Kidney epithelial cell (primary cell): ENCODE measurements around the gene BGLAP. TPM values are rescaled to one million over a fixed set of nuclear protein-coding genes. Genes with fewer than 3 reads are reported as not detected.

Source experiments
- DNase-seq: peaks from one replicate; pipeline ENCODE4 v3.0.0-alpha.2; 2010; ENCODE audit warnings: low read depth
- H3K27me3 ChIP-seq: 2 replicates; pipeline ENCODE4 v1.6.0; 2011; ENCODE audit warnings: low read length; ENCODE audit not compliant: control insufficient read depth, insufficient read depth
- H3K36me3 ChIP-seq: 2 replicates; pipeline ENCODE4 v1.5.1; 2011; ENCODE audit warnings: low read length; ENCODE audit not compliant: control insufficient read depth, insufficient read depth
- H3K4me3 ChIP-seq: 2 replicates; pipeline ENCODE4 v1.5.1; 2011; ENCODE audit warnings: low read depth, mild to moderate bottlenecking, control low read depth, low read length
- total RNA-seq: library from RNA; depleted of rRNA; stranded (reverse); fragments of >200 nt; gene quantifications from 2 replicates; pipeline ENCODE4 v1.2.3, GENCODE V29; 2015
- TF ChIP-seq, protein P1 (sequence below): IDR thresholded peaks from 2 replicates; pipeline ENCODE4 v1.5.1; 2011; ENCODE audit warnings: mild to moderate bottlenecking, moderate library complexity, low read length, control low read depth, inconsistent platforms; ENCODE audit not compliant: insufficient read depth, poor library complexity, severe bottlenecking

Gene BGLAP
- total RNA-seq, 1 donor from 2014 or later: not detected

DNA sequence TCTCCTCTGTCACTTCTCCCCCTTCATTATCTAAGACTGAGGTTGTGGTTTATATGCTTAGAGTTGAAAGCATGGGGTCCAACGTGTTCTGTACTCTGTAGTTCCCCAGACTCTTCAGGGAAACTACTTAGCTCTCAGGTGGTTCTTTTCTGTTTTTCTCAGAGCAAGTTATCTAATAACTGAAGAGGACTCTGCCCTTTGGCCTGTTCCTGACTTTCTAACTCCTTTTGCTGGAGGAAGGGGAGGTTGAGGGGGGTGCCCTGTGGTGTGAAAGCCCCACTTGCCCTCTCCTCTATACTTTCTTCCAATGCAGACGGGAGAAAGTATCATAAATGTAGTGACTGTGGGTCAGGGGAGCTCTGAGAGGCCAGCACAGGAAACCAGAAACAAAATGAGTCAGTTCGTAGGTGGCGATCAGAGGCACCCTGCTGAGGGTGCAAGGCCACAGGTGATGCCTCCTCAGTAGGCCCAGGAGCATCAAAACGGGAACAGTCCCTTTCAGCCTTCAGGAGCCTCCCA, 43.1 kb upstream of the BGLAP start:
- Histone ChIP-seq H3K36me3 (peaks cover 1% of the 10 kb centered on the region), H3K4me3 (no peak overlapping the region), H3K27me3 (no peaks in the 10 kb centered on the region)
- DNase-seq: no peak
- TF ChIP-seq, protein P1, sequence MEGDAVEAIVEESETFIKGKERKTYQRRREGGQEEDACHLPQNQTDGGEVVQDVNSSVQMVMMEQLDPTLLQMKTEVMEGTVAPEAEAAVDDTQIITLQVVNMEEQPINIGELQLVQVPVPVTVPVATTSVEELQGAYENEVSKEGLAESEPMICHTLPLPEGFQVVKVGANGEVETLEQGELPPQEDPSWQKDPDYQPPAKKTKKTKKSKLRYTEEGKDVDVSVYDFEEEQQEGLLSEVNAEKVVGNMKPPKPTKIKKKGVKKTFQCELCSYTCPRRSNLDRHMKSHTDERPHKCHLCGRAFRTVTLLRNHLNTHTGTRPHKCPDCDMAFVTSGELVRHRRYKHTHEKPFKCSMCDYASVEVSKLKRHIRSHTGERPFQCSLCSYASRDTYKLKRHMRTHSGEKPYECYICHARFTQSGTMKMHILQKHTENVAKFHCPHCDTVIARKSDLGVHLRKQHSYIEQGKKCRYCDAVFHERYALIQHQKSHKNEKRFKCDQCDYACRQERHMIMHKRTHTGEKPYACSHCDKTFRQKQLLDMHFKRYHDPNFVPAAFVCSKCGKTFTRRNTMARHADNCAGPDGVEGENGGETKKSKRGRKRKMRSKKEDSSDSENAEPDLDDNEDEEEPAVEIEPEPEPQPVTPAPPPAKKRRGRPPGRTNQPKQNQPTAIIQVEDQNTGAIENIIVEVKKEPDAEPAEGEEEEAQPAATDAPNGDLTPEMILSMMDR: no peak

DNA sequence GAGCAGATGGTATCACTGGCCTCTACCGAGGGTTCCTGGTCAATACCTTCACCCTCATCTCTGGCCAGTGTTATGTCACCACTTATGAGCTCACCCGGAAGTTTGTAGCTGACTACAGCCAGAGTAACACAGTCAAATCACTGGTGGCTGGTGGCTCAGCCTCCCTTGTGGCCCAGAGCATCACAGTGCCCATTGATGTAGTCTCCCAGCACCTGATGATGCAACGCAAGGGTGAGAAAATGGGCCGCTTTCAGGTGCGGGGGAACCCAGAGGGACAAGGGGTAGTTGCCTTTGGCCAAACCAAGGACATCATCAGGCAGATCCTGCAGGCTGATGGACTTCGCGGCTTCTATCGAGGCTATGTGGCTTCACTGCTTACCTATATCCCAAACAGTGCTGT, 41.9 kb upstream of the BGLAP start:
- H3K36me3 ChIP-seq: peaks cover 1% of the 10 kb centered on the region
- DNase-seq: no peak
- TF ChIP-seq, protein P1: no peak
- H3K27me3 ChIP-seq: no peaks in the 10 kb centered on the region
- H3K4me3 ChIP-seq: no peak overlapping the region

DNA sequence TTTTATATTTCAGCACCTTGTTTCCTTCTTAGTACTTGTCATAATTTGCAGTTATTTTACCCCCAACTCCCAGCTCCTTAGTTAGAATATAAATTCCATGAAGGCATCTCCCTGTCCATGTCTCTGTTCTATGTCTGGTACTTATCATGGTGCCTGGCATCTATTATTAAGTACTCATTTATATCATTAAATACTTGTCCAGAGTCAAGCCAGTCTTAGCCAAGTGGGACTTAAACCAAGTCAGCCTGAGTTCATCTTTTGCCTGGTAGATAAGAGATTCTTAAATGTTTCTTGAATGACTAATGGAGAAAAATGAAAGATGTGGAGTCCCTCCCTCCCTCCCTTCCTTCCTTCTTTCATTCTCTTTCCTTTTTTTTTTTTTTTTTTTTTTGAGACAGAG, 38.7 kb upstream of the BGLAP start:
- no peak for DNase-seq
- H3K4me3 ChIP-seq: no peak overlapping the region
- no peaks in the 10 kb centered on the region for H3K36me3 ChIP-seq
- no peaks in the 10 kb centered on the region for H3K27me3 ChIP-seq
- TF ChIP-seq, protein P1: no peak

DNA sequence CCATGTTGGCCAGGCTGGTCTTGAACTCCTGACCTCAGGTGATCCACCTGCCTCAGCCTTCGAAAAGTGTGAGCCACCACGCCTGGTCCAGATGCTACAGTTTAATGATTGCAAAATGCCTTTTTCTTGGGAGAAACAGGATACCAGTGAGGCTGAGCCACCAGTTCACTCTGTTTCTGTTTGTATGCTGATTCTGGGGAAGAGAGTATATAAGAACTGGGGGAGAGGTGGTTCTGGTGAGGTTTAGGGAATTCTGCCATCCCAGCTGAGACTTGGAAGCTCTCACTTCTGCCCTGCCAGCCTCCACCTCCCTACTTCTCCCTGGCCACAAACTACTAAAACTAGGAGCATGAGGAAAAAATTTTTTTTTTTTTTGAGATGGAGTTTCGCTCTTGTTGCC, 37.3 kb upstream of the BGLAP start:
- no peak for DNase-seq
- no peak overlapping the region for H3K4me3 ChIP-seq
- TF ChIP-seq, protein P1: no peak
- H3K27me3 ChIP-seq: no peaks in the 10 kb centered on the region
- H3K36me3 ChIP-seq: no peaks in the 10 kb centered on the region

DNA sequence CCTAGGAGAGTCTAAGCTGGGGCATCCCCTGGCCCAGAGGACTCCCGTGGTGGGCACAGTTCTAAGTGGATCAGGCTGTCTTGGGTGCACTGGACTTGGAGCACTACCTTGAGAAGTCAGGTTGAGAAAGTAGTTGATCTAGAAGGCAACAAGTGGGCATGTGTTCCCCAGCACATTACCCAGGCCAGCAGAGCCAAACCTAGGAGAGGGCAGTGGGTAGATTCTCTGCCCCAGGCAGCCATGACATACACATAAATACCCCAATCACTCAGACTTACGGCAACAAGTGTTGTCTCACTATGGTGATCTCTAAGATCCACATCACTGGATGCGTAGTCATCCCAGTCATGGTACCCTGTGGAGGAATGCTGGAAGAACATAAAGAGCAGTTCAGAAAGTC, 30.7 kb upstream of the BGLAP start:
- TF ChIP-seq, protein P1: no peak
- Histone ChIP-seq H3K27me3 (no peaks in the 10 kb centered on the region), H3K4me3 (no peak overlapping the region), H3K36me3 (no peaks in the 10 kb centered on the region)
- DNase-seq: no peak

DNA sequence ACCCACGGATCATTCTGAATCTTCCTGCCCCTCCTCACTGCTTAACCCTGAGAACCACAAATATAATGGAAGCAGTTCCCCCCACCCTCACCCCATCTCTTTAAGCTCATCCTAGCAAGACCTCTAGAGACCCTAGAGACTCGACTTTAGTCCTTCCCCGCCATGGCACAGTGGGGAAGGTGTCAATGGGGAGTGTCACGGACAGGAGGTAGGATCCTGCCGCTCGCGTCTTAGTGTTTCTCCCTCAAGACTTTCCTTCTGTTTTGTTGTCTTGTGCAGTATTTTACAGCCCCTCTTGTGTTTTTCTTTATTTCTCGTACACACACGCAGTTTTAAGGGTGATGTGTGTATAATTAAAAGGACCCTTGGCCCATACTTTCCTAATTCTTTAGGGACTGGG, 29.9 kb upstream of the BGLAP start:
- Histone ChIP-seq H3K36me3 (no peaks in the 10 kb centered on the region), H3K27me3 (no peaks in the 10 kb centered on the region), H3K4me3 (no peak overlapping the region)
- TF ChIP-seq, protein P1: no peak
- no peak for DNase-seq
